ENCODE data around the gene GINS3. TPM values are rescaled to one million over a fixed set of nuclear protein-coding genes. Genes with fewer than 3 reads are reported as not detected.
"Not testable (repeated sequence)": the region's sequence is repeated elsewhere in the genome, so short reads cannot be mapped to it uniquely, and the experiment has no call there.

GINS3 gene
- total RNA-seq, 2 donors from 2014 or later, result 14.7 to 25.3 TPM

DNA sequence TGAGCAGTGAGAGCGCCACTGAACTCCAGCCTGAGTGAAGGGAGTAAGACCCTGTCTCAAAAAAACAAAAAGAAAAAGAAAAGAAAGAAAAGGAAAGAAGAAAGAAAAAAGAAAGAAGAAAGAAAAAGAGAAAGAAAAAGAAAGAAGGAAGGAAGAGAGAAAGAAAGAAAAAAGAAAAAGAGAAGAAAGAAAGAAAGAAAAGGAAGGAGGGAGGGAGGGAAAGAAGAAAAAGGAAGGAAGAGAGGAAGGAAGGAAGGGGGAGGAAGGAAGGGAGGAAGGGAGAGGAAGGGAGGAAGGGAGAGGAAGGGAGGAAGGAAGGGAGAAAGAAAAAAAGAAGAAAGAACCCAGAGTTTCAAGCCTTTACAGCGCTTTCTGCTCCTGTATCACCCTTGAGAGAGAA, 19.1 kb downstream of the GINS3 start:
- no peak overlapping the region for H3K27ac Mint-ChIP-seq
- ATAC-seq (replicated peaks), result no peak
- no peaks in the 10 kb centered on the region for H3K4me1 Mint-ChIP-seq
- H3K4me3 Mint-ChIP-seq, result no peak overlapping the region
- H3K9me3 Mint-ChIP-seq, result no peaks in the 10 kb centered on the region
- H3K27me3 Mint-ChIP-seq, result no peaks in the 10 kb centered on the region
- no peaks in the 10 kb centered on the region for H3K36me3 Mint-ChIP-seq (ENCODE audit: low read depth)

DNA sequence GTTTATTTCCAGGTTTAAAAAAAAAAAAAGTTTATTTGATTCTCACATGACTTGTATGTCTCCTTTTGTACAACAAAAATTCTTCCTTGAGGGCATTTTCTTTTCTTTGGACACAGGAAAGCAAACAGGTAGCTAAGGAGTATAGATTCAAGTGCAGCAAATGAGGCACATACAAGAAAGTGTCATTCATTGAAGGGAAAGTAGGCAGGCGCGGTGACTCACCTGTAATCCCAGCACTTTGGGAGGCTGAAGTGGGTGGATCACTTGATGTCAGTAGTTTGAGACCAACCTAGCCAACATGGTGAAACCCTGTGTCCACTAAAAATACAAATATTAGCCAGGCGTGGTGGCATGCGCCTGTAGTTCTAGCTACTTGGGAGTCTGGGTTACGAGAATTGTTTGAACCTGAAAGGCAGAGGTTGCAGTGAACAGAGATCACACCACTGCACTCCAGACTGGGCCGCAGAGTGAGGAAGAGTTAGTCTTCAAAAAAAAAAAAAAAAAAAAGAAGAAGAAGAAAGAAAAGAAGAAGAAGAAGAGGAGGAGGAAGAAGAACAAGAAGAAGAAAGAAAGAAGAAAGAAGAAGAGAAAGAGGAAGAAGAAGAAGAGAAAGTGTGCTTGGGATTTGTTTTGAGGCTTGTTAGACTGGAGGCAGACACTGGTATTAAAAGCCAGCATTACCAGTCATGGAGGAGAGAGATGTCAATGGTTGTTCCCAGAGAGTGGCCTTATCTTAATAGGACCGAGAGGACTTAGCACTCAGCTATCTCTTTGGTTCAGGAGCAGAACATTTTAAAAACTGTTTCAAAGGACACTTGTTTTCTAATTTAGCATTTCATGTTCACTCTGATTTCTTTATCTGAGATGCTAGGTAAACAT, 19.7 kb downstream of the GINS3 start:
- Mint-ChIP-seq H3K27me3 (no peaks in the 10 kb centered on the region), H3K36me3 (ENCODE audit: low read depth) (no peaks in the 10 kb centered on the region), H3K27ac (no peak overlapping the region), H3K9me3 (no peaks in the 10 kb centered on the region), H3K4me1 (no peaks in the 10 kb centered on the region), H3K4me3 (no peak overlapping the region)
- no peak for ATAC-seq (replicated peaks)

DNA sequence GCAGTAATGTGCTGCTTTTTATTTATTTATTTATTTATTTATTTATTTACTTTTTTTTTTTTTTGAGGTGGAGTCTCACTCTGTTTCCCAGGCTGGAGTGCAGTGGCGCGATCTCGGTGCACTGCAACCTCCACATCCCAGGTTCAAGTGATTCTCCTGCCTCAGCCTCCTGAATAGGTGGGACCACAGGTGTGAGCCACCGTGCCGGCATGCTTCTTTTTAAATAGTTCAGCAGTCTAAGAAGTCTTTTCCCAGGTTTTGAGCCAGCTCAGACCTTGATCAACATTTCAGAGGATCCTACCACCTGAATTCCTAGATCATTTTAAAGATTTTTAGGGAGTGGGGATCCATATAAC, 20.3 kb downstream of the GINS3 start:
- H3K27ac Mint-ChIP-seq; H3K36me3 Mint-ChIP-seq (ENCODE audit: low read depth); ATAC-seq (replicated peaks); H3K27me3 Mint-ChIP-seq; H3K4me3 Mint-ChIP-seq; H3K4me1 Mint-ChIP-seq; H3K9me3 Mint-ChIP-seq: not testable (repeated sequence)

DNA sequence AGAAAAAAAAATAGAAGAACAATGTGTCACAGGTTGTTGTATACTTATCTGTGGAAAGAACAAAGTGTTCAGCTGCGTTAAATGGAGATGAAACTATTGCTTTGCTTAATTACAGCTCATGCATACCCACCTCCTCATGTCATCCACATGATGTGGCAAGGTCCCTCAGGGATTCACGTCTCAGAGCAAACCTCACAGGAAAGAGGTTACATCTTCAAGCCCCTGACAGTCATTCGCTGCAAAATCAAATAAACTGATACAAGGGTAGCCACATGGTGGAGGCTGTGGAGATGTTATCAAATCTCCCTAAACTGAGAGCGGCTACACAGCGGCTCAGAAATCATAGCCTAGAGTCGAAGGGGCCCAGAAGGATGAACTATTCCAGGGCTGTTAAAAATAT, 21.1 kb downstream of the GINS3 start:
- Mint-ChIP-seq H3K27me3 (peaks cover 7% of the 10 kb centered on the region), H3K4me3 (no peak overlapping the region), H3K27ac (no peak overlapping the region), H3K9me3 (no peaks in the 10 kb centered on the region), H3K4me1 (no peaks in the 10 kb centered on the region), H3K36me3 (ENCODE audit: low read depth) (no peaks in the 10 kb centered on the region)
- ATAC-seq (replicated peaks), result no peak

DNA sequence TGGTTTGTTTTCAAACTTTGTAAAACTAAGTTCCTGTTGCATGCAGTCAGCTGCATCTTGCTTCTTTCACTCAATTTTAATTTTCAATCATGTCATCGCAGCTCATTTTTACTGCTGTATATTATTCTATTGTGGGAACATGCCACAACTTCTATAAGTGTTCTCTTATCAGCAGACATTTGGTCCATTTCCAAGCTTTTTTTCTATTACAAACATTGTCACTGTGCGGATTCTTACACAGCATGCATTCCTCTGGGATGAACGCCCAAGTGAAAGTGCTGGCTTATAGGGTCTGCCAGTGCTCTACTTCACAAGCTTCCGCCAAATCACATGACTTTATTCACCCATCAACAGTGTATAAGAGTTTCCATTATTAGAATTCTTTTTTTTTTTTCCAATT, 22.7 kb downstream of the GINS3 start:
- Mint-ChIP-seq H3K27ac (no peak overlapping the region), H3K4me1 (no peaks in the 10 kb centered on the region), H3K27me3 (peaks cover 11% of the 10 kb centered on the region), H3K36me3 (ENCODE audit: low read depth) (no peaks in the 10 kb centered on the region), H3K9me3 (no peaks in the 10 kb centered on the region), H3K4me3 (no peak overlapping the region)
- ATAC-seq (replicated peaks), result no peak

DNA sequence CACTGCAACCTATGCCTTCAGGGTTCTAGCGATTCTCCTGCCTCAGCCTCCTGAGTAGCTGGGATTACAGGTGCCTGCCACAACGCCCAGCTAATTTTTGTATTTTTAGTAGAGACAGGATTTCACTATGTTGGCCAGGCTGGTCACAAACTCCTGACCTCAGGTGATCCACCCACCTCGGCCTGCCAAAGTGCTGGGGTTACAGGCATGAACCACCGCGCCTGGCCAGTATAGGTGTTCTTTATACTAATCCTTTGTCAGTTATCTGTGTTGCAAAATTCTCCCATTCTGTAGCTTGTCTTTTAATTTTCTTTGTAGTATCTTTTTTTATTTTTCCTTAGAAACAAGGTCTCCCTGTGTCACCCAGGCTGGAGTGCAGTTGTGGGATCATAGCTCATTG, 23.7 kb downstream of the GINS3 start:
- H3K27me3 Mint-ChIP-seq, result peaks cover 15% of the 10 kb centered on the region
- H3K4me1 Mint-ChIP-seq; H3K36me3 Mint-ChIP-seq (ENCODE audit: low read depth); H3K4me3 Mint-ChIP-seq; H3K9me3 Mint-ChIP-seq; H3K27ac Mint-ChIP-seq; ATAC-seq (replicated peaks): not testable (repeated sequence)

DNA sequence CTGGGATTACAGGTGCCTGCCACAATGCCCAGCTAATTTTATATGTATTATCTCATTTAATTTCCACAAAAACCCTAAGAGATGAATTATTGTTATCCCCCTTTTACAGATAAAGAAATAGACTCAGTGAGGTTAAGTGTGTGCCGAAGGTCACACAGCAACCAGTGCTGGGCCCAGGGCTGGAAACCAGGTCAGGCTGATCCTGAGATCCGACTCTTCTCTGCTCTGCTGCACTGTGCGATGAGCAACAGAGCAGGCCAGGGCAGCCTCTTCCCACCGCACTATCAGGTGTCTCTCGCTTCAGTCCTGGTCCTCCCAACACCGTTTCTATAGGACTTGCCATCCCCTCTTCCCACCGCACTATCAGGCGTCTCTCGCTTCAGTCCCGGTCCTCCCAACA, 24.8 kb downstream of the GINS3 start:
- Mint-ChIP-seq H3K27me3 (peaks cover 15% of the 10 kb centered on the region), H3K27ac (no peak overlapping the region), H3K4me1 (no peaks in the 10 kb centered on the region), H3K36me3 (ENCODE audit: low read depth) (no peaks in the 10 kb centered on the region), H3K4me3 (no peak overlapping the region), H3K9me3 (no peaks in the 10 kb centered on the region)
- no peak for ATAC-seq (replicated peaks)

DNA sequence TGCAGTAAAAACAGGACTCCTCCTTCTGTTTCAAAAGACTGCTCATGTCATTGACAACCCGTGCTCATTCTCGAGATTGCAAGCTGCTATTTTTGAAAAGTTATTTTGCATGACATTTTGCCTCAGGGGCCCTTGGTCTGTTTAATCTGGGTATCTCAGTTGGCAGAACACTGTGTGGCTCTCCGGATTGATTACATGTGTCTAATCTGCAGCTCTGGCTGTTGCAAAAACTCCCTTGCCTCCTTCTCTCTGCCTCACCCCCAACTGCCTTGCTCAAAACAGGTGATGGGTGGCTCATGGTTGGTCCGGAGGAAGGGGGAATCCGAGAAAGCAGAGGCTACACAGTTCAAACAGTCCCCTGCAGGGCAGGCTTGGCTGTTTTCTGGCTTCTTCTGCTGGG, 25.3 kb downstream of the GINS3 start:
- H3K27ac Mint-ChIP-seq, result no peak overlapping the region
- H3K27me3 Mint-ChIP-seq, result peaks cover 15% of the 10 kb centered on the region
- no peaks in the 10 kb centered on the region for H3K36me3 Mint-ChIP-seq (ENCODE audit: low read depth)
- H3K4me3 Mint-ChIP-seq, result no peak overlapping the region
- no peaks in the 10 kb centered on the region for H3K9me3 Mint-ChIP-seq
- ATAC-seq (replicated peaks), result no peak
- no peaks in the 10 kb centered on the region for H3K4me1 Mint-ChIP-seq

DNA sequence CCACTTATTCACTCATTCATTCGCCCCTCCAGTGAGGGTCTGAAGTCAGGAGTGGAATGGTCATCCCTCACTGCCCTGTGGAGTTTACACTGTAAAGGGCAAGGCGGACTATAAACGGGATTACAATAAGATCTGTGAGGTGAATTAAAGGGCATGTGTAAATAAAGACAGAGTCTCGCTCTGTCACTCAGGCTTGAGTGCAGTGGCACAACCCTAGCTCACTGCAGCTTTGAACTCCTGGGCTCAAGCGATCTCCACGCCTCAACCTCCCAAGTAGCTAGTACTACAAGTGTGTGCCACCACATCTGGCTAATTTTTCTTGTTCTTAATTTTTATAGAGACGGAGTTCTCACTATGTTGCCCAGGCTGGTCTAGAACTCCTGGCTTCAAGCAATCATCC, 25.8 kb downstream of the GINS3 start:
- H3K27me3 Mint-ChIP-seq, result peaks cover 15% of the 10 kb centered on the region
- no peaks in the 10 kb centered on the region for H3K9me3 Mint-ChIP-seq
- no peaks in the 10 kb centered on the region for H3K4me1 Mint-ChIP-seq
- H3K4me3 Mint-ChIP-seq, result no peak overlapping the region
- H3K36me3 Mint-ChIP-seq (ENCODE audit: low read depth), result no peaks in the 10 kb centered on the region
- no peak for ATAC-seq (replicated peaks)
- peak overlapping the region; percentile 47 for H3K27ac Mint-ChIP-seq

DNA sequence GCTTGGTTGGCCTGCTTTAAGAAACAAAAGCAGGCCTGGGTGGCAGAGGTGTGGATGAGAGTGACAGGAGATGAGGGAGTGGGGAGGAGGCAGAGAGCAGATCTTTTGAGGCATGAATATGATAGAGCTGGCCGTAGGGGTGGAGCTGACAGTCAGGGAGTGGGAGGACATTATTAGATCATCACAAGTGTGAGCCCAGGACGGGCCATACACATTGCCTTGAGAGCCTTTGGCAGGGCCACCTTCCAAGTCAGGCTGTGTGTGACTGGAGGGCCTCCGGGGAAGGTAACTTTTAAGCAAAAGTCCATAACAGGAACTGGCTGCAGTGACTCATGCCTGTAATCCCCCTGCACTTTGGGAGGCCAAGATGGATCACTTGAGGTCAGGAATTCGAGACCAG, 26.3 kb downstream of the GINS3 start:
- Mint-ChIP-seq H3K36me3 (ENCODE audit: low read depth) (no peaks in the 10 kb centered on the region), H3K9me3 (no peaks in the 10 kb centered on the region), H3K4me1 (no peaks in the 10 kb centered on the region), H3K27ac (peak overlapping the region; percentile 47), H3K27me3 (peaks cover 15% of the 10 kb centered on the region), H3K4me3 (no peak overlapping the region)
- ATAC-seq (replicated peaks), result no peak

DNA sequence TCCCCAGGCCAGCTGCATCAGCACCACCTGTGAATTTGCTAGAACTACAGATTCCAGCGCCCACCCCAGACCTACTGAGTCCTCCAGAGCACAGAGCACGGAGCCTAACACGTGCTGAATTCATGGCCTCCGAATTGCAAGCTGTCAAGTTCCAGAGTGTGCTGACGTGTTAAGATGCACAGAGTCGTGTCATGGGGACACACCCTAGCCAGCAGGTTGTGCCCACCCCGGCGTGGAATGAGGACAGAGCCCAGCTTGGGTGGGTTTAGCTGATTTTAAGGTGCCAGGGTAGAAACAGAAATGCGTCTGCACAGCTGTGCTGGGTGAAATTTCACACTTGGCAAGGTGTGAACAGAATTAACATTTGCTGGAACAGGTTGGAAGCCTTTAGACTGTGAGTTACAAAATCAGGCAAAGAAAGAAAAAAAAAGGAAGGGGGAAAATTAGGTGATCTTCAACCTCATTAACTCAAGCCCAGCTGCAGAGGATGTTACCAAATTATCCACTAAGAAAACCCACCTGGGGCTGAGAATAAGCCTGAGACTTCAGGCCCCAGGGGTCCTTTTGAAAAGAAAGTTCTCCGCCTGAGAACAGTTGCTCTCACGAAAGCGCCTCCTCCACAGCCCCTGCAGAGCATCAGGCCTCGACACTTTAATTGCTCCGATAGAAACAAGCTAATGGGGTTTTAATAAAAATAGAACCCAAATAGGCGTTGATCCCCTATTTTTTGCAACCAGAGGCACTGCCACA, 27.1 kb downstream of the GINS3 start:
- ATAC-seq (replicated peaks), result no peak
- H3K4me3 Mint-ChIP-seq, result no peak overlapping the region
- no peaks in the 10 kb centered on the region for H3K36me3 Mint-ChIP-seq (ENCODE audit: low read depth)
- H3K9me3 Mint-ChIP-seq, result no peaks in the 10 kb centered on the region
- H3K27me3 Mint-ChIP-seq, result peaks cover 15% of the 10 kb centered on the region
- H3K4me1 Mint-ChIP-seq, result no peaks in the 10 kb centered on the region
- no peak overlapping the region for H3K27ac Mint-ChIP-seq

DNA sequence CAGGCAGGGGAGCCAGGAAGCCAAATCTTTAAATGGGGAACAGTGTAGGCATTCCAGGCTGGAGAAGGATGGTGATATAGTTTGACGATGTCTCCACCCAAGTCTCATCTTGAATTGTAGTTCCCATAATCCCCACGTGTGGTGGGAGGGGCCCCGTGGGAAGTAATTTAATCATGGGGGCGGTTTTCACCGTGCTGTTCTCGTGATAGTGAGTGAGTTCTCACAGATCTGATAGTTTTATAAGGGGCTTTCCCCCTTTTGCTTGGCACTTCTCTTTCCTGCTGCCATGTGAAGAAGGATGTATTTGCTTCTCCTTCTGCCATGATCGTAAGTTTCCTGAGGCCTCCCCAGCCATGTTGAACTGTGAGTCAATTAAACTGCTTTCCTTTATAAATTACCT, 28.8 kb downstream of the GINS3 start:
- peaks cover 15% of the 10 kb centered on the region for H3K27me3 Mint-ChIP-seq
- no peak overlapping the region for H3K27ac Mint-ChIP-seq
- no peak for ATAC-seq (replicated peaks)
- no peaks in the 10 kb centered on the region for H3K9me3 Mint-ChIP-seq
- H3K36me3 Mint-ChIP-seq (ENCODE audit: low read depth), result no peaks in the 10 kb centered on the region
- peaks cover 10% of the 10 kb centered on the region for H3K4me1 Mint-ChIP-seq
- H3K4me3 Mint-ChIP-seq, result no peak overlapping the region

DNA sequence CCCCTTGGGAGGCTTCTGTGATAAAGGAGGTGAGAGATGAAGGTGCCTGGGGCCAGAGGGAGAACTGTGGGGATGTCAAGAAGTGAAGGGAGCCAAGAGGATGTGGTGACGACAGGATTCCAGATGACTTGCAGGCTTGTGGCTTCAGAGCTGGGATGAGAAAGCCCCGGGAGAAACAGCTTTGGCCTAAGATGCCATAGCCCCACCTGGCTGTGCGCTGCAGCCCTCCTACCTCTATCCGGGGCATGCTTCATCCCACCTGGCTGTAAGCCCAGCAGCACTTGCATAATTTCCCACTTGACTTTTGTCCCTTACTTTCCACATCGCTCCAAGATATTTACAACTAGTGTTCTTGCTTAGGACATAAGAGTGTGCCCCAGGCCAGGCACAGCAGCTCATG, 29.3 kb downstream of the GINS3 start:
- H3K4me3 Mint-ChIP-seq, result no peak overlapping the region
- no peak for ATAC-seq (replicated peaks)
- H3K27me3 Mint-ChIP-seq, result peaks cover 15% of the 10 kb centered on the region
- no peak overlapping the region for H3K27ac Mint-ChIP-seq
- no peaks in the 10 kb centered on the region for H3K9me3 Mint-ChIP-seq
- H3K36me3 Mint-ChIP-seq (ENCODE audit: low read depth), result no peaks in the 10 kb centered on the region
- H3K4me1 Mint-ChIP-seq, result peaks cover 12% of the 10 kb centered on the region

DNA sequence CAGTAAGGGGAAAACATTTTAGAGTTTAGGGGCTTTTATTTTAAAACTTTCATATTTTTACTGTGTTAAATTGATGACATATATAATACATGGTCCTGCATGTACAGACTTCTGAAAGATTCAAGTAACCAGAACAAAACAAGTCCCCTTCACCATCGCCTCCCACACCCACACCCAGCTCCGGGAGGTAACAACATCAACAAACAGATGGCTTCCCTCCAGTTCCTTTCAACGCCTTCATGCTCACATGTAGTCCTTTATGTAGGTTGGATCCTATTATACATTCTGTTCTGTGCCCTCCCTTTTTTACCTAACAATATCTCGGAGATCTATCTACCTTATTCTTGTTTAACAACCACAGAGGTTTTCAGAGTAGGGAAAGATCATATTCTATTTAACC, 30.5 kb downstream of the GINS3 start:
- peaks cover 10% of the 10 kb centered on the region for H3K27me3 Mint-ChIP-seq
- no peak overlapping the region for H3K27ac Mint-ChIP-seq
- H3K4me1 Mint-ChIP-seq, result peaks cover 12% of the 10 kb centered on the region
- H3K36me3 Mint-ChIP-seq (ENCODE audit: low read depth), result no peaks in the 10 kb centered on the region
- H3K4me3 Mint-ChIP-seq, result no peak overlapping the region
- no peaks in the 10 kb centered on the region for H3K9me3 Mint-ChIP-seq
- ATAC-seq (replicated peaks), result no peak

DNA sequence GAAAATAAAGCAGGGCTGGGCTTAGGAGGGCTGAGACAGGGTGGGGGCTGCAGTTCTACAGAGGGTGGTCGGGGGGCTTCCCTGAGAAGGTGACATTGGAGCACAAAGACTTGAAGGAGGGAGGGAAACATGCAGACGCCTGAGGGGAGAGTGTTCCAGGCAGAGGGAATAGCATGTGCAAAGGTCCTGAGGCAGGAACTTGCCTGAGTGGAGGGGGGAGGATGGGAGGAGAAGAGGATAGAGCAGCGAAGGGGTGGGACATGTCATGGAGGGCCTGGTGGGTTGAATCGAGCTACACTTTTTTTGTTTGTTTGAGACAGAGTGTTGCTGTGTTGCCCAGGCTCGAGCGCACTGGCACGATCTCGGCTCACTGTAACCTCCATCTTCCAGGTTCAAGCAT, 33.0 kb downstream of the GINS3 start:
- Mint-ChIP-seq H3K4me1 (peaks cover 12% of the 10 kb centered on the region), H3K27me3 (peaks cover 4% of the 10 kb centered on the region), H3K36me3 (ENCODE audit: low read depth) (no peaks in the 10 kb centered on the region), H3K4me3 (no peak overlapping the region), H3K27ac (no peak overlapping the region), H3K9me3 (no peaks in the 10 kb centered on the region)
- ATAC-seq (replicated peaks), result no peak
